Colonic mucosa (tissue), 4 donors: ENCODE results near the gene RAB28. TPM values are rescaled to one million over a fixed set of nuclear protein-coding genes. Genes with fewer than 3 reads are reported as not detected.

Source experiments
- DNase-seq: peaks from one replicate; pipeline ENCODE4 v3.0.0-alpha.2; 2020
- H3K27ac ChIP-seq: fragments of 200-600 bp; one replicate; pipeline ENCODE4 v1.8.0; 2021
- H3K27me3 ChIP-seq: fragments of 200-600 bp; one replicate; pipeline ENCODE4 v1.8.0; 2021
- H3K36me3 ChIP-seq: fragments of 200-600 bp; one replicate; pipeline ENCODE4 v1.8.0; 2021
- H3K4me1 ChIP-seq: fragments of 200-600 bp; one replicate; pipeline ENCODE4 v1.8.0; 2021; ENCODE audit warnings: mild to moderate bottlenecking
- H3K4me3 ChIP-seq: fragments of 200-600 bp; one replicate; pipeline ENCODE4 v1.8.0; 2021
- H3K9ac ChIP-seq, 2 donors: one replicate each; pipeline ENCODE4 v1.7.0; 2013; ENCODE audit warnings: control low read depth in 2 of 2, low read depth in 2 of 2, low read length in 2 of 2
- H3K9me3 ChIP-seq: fragments of 200-600 bp; one replicate; pipeline ENCODE4 v1.8.0; 2021
- intact Hi-C: fragments of 100-400 bp; cut with DNase I; formaldehyde crosslinking; loops from one replicate; pipeline ENCODE4 v1.14.1; 2022
- total RNA-seq, 2 donors: library from RNA; stranded (reverse); fragmentation: NEBNext Ultra II Directional in 1 of 2; extraction: Animal tissue kit (Norgen Biotek cat#: 25700) in 1 of 2; gene quantifications; one replicate each; pipeline ENCODE4 v1.2.1, GENCODE V29; 2021
- TF ChIP-seq, protein P1 (sequence below): fragments of 200-600 bp; IDR thresholded peaks from one replicate; pipeline ENCODE4 v1.8.0; 2022; ENCODE audit warnings: antibody characterized with exemption, mild to moderate bottlenecking
- donor health status: healthy.
- donor health status: DM: no; HTN: no; CAD: no.
- donor health status: DM: no; HTN: no; CAD: no.

The RAB28 gene
- total RNA-seq, 2 donors from 2014 or later: 13.0 to 13.3 TPM

DNA sequence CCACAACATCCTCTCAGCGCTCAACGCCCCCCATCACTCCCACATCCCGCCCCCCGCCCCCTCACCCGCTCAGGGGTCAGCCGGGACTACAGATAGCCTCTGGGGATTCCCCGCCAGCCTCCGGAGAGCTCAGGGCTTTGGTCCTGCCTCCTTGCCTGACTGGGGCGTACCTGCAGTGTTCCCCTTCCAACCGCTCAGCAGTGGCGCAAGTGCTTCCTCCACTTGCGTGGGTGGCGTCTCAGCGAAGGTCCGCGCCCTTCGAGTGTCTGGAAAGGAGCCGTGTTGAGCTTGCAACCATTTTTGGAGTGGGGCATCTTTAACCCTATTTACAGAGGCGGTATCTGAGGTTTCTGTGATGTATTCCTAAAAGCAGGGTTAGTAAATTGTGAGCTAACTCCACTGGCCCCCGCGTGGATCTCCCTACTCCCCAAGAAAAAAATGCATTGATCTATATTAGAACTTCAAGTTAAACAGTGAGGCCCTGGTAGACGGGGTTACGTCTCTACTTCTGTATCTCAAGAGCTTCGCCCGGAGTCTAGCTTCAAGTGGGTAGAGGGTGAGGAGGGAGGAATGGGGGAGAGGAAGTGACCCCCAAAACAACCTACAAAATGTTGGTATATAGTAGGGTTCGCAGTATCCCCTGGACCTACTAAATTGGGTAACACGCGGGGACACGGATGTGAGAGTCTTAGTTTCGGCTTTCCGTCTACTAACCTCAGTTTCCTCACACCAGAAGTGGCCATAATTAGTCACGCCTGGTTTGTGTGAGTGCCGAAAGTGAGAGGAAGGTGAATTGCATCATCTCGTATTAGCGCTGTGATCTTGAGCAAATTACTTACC is 44.1 kb upstream of the RAB28 start:
- DNase-seq: no peak
- Histone ChIP-seq H3K9ac (no peak overlapping the region), H3K27ac (no peak overlapping the region), H3K4me1 (no peaks in the 10 kb centered on the region), H3K4me3 (no peak overlapping the region), H3K27me3 (peaks cover 64% of the 10 kb centered on the region), H3K9me3 (no peaks in the 10 kb centered on the region), H3K36me3 (no peaks in the 10 kb centered on the region)
- TF ChIP-seq, protein P1, sequence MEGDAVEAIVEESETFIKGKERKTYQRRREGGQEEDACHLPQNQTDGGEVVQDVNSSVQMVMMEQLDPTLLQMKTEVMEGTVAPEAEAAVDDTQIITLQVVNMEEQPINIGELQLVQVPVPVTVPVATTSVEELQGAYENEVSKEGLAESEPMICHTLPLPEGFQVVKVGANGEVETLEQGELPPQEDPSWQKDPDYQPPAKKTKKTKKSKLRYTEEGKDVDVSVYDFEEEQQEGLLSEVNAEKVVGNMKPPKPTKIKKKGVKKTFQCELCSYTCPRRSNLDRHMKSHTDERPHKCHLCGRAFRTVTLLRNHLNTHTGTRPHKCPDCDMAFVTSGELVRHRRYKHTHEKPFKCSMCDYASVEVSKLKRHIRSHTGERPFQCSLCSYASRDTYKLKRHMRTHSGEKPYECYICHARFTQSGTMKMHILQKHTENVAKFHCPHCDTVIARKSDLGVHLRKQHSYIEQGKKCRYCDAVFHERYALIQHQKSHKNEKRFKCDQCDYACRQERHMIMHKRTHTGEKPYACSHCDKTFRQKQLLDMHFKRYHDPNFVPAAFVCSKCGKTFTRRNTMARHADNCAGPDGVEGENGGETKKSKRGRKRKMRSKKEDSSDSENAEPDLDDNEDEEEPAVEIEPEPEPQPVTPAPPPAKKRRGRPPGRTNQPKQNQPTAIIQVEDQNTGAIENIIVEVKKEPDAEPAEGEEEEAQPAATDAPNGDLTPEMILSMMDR: no peak
- intact Hi-C loops: no loop called here

DNA sequence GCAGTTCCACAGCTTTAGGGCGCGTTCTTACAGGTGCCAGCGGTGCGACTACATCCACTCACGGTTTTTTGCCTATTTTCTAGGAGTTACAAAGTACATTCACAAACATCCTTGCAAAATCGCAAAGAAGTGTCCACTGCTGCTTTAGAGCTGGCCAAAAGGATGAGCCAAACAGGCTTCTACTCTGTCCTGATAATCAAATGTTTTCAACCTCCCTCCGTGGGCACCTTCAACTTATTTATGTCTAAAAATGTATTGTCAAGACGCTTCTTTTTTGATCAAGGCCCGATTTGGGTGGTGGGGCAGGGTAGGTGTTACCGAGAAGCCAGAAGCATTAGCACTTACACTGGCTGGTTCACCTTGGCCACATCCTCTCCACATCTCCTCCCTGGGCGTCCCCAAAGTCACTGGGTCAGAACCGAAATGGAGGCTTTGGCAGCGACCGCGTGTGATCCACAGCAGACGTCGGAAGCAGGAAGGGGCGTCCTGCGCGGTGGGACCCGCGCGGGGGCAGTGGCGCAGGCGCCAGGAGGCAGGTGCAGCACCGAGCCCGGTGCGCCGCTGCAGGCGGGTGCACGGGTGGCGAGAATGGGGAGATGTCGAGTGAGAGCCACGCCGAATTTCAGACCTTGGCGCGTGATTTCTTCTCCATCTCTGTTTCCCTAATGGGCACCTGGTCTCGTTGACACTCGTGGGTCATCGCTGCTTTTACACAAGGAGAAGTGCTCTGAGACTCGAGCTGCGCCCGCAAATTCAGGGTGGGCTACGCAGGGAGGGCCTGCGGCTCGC is 43.2 kb upstream of the RAB28 start:
- Histone ChIP-seq H3K4me1 (no peaks in the 10 kb centered on the region), H3K9ac (no peak overlapping the region), H3K27ac (no peak overlapping the region), H3K4me3 (no peak overlapping the region), H3K27me3 (peaks cover 70% of the 10 kb centered on the region), H3K9me3 (no peaks in the 10 kb centered on the region), H3K36me3 (no peaks in the 10 kb centered on the region)
- no peak for DNase-seq
- intact Hi-C loops: no loop called here
- TF ChIP-seq, protein P1: no peak

DNA sequence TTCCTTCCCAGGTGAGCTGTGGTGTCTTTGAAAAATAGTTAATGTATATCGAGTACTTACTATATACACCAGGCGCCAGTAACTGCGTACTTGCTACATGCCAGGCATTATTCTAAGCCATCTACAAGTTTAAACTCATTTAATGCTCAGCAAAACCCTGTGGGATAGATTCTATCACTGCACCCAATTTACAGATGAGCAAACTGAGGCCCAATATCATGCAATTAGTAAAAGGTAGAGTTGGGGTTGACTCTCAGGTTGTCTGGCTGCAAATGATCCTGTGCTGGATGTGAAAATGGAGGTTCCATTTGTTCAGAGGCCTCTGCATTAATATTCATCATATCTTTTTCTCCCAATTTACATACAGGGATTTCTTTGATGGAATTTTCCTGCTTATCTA is 42.5 kb upstream of the RAB28 start:
- TF ChIP-seq, protein P1: no peak
- intact Hi-C loops: no loop called here
- H3K9me3 ChIP-seq: no peaks in the 10 kb centered on the region
- H3K36me3 ChIP-seq: no peaks in the 10 kb centered on the region
- no peak overlapping the region for H3K27ac ChIP-seq
- H3K9ac ChIP-seq: no peak overlapping the region
- no peaks in the 10 kb centered on the region for H3K4me1 ChIP-seq
- no peak overlapping the region for H3K4me3 ChIP-seq
- no peak for DNase-seq
- peaks cover 66% of the 10 kb centered on the region for H3K27me3 ChIP-seq

DNA sequence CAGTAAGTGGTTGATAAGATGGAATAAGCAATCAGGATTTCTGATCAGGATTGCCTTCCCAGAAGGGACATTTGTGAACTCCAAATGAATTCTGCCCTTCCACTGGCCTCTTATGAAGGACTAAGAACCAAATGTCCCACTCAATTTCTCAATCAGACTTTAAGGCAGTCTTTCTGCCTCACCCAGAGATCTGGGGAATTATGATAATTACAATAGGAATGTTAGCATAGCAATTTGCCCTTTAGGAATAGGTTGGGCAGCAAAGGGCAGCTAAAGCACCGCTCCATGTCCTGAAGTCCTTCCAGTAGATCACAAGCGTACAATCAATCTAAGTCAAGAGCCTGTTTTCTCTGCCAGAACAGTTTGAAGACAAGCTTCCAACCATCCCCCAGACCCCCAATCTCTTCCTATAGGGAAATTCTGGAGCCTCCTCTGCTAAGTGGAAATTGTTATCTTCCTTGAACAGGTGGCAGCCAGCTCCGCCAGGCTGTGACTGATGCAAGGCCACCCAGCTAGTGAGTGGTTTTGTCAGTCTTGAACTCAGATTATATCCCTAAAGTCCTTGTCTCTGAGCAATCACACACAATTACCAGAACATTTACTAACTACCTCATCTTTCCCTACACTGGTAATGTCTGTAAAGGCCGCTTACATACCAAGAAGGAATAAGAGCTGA is 41.6 kb upstream of the RAB28 start:
- H3K4me1 ChIP-seq: no peaks in the 10 kb centered on the region
- TF ChIP-seq, protein P1: no peak
- H3K27ac ChIP-seq: no peak overlapping the region
- DNase-seq: no peak
- intact Hi-C loops: no loop called here
- peaks cover 62% of the 10 kb centered on the region for H3K27me3 ChIP-seq
- no peaks in the 10 kb centered on the region for H3K36me3 ChIP-seq
- no peak overlapping the region for H3K4me3 ChIP-seq
- no peak overlapping the region for H3K9ac ChIP-seq
- no peaks in the 10 kb centered on the region for H3K9me3 ChIP-seq

DNA sequence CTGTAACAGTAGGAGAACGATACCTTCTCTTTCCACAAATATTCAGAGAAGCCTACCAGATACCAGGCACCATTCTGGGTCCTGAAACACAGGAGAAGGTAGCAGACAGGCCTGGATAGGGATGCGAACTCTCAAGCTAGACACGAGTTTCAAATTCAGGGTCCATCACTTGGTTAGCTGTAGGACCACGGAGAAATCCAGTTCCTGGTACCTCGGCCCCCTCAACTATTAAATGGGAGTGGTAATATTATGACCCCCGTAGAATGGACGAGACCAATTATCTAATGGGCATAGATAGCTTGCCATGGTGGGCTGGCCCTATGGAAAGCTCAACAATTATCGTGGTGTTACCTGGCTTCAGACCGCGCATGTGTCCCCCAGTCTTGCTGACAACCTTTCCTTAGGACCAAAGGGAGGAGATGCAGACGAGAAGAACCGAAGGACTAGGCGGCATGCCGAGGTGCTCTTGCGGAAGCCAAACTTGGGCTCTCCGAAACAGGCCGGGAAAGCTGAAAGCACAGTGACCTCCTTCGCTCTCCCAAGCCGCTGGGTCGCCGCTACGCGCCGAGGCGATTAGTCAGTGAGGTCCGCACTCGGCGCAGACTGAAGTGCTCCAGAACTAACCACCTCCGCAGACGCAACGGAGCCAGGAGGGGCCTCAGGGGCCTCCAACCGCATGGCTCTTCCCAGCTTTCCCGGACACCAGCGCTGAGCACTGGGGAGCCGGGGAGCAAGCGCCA is 40.5 kb upstream of the RAB28 start:
- DNase-seq: no peak
- intact Hi-C loops: no loop called here
- Histone ChIP-seq H3K9me3 (no peaks in the 10 kb centered on the region), H3K4me3 (no peak overlapping the region), H3K9ac (no peak overlapping the region), H3K27ac (no peak overlapping the region), H3K4me1 (no peaks in the 10 kb centered on the region), H3K27me3 (peaks cover 55% of the 10 kb centered on the region), H3K36me3 (no peaks in the 10 kb centered on the region)
- TF ChIP-seq, protein P1: no peak
